GM21360 (cell line): ENCODE data around the gene PDE11A.

Source experiments
- ATAC-seq: cut with Tn5 transposase; IDR thresholded peaks from one replicate; pipeline ENCODE4 v1.9.1; 2021; ENCODE audit warnings: mild to moderate bottlenecking, moderate library complexity; ENCODE audit not compliant: unreplicated experiment

Gene PDE11A

GRCh38 chr2:177586154-177586553 is 486.4 kb downstream of the PDE11A start:
- no peak for ATAC-seq

GRCh38 chr2:177585234-177585863 is 487.2 kb downstream of the PDE11A start:
- no peak for ATAC-seq

- no peak for ATAC-seq
These were observed 488.4 kb downstream of the PDE11A start for GRCh38 chr2:177584030-177584692.

- ATAC-seq: no peak
These were observed 490.6 kb downstream of the PDE11A start for GRCh38 chr2:177582000-177582399.

GRCh38 chr2:177579486-177580036 is 493.0 kb downstream of the PDE11A start:
- no peak for ATAC-seq

GRCh38 chr2:177578454-177578853 is 494.1 kb downstream of the PDE11A start:
- no peak for ATAC-seq

- ATAC-seq: no peak
These were observed 495.5 kb downstream of the PDE11A start for GRCh38 chr2:177577075-177577474.

- no peak for ATAC-seq
These were observed 497.2 kb downstream of the PDE11A start for GRCh38 chr2:177575358-177575757.

GRCh38 chr2:177574356-177574755 is 498.2 kb downstream of the PDE11A start:
- no peak for ATAC-seq
